ENCODE data around the gene BIN2. TPM values are rescaled to one million over a fixed set of nuclear protein-coding genes. Genes with fewer than 3 reads are reported as not detected.
"Not testable (repeated sequence)": the region's sequence is repeated elsewhere in the genome, so short reads cannot be mapped to it uniquely, and the experiment has no call there.

Gene BIN2
- total and polyA plus RNA-seq, 5 donors from 2014 or later, result 204 to 273 (median 236) TPM

- DNase-seq, result peak in 1 of 3 donors; percentile 53
- no peak for ATAC-seq (ENCODE audit: low read depth in 2 of 2)
- H3K36me3 Mint-ChIP-seq, result peaks cover 49% of the 10 kb centered on the region
Measured at GRCh38 chr12:51320695-51321320, 3.2 kb downstream of the BIN2 start.

GRCh38 chr12:51320311-51320694, 3.7 kb downstream of the BIN2 start:
- Histone ChIP-seq H3K36me3 (ENCODE audit: control insufficient read depth, insufficient read depth, low read length) (peaks cover 20% of the 10 kb centered on the region), H3K9me3 (ENCODE audit: control insufficient read depth in 2 of 2, low read length in 2 of 2) (no peaks in the 10 kb centered on the region), H3K4me3 (ENCODE audit: low read depth, low read length) (peak overlapping the region; percentile 99), H3K27ac (ENCODE audit: insufficient read depth, low read length, poor library complexity, severe bottlenecking) (peak overlapping the region; percentile 95), H3K27me3 (ENCODE audit: control insufficient read depth, insufficient read depth, low read length) (no peaks in the 10 kb centered on the region), H3K4me1 (ENCODE audit: control insufficient read depth, insufficient read depth, low read length, poor library complexity, severe bottlenecking) (peaks cover 97% of the 10 kb centered on the region)
- Mint-ChIP-seq H3K4me1 (peaks cover 15 to 88% (median 63%) of the 10 kb centered on the region in 4 donors), H3K4me3 (peak overlapping the region; percentile 98 to 100 (median 99)), H3K27me3 (no peaks in the 10 kb centered on the region), H3K27ac (peak overlapping the region; percentile 88 to 100 (median 89)), H3K36me3 (peaks cover 51% of the 10 kb centered on the region), H3K9me3 (no peaks in the 10 kb centered on the region)
- DNase-seq, result no peak
- no peak for ATAC-seq (ENCODE audit: low read depth in 2 of 2)

More at GRCh38 chr12:51320695-51321320, 3.2 kb downstream of the BIN2 start:
- no peaks in the 10 kb centered on the region for H3K27me3 Mint-ChIP-seq
- peaks cover 0 to 1% (median 0%) of the 10 kb centered on the region in 7 donors for H3K9me3 Mint-ChIP-seq
- peaks cover 15% of the 10 kb centered on the region for H3K36me3 ChIP-seq (ENCODE audit: control insufficient read depth, insufficient read depth, low read length)
- H3K27ac ChIP-seq (ENCODE audit: insufficient read depth, low read length, poor library complexity, severe bottlenecking), result peak overlapping the region; percentile 95
- H3K27me3 ChIP-seq (ENCODE audit: control insufficient read depth, insufficient read depth, low read length), result no peaks in the 10 kb centered on the region
- H3K4me1 ChIP-seq (ENCODE audit: control insufficient read depth, insufficient read depth, low read length, poor library complexity, severe bottlenecking), result peaks cover 97% of the 10 kb centered on the region
- peak overlapping the region; percentile 99 for H3K4me3 ChIP-seq (ENCODE audit: low read depth, low read length)
- peaks cover 12 to 89% (median 60%) of the 10 kb centered on the region in 4 donors for H3K4me1 Mint-ChIP-seq
- peak overlapping the region; percentile 98 to 100 (median 99) for H3K4me3 Mint-ChIP-seq
- H3K27ac Mint-ChIP-seq, result peak overlapping the region; percentile 88 to 100 (median 89)
- no peaks in the 10 kb centered on the region for H3K9me3 ChIP-seq (ENCODE audit: control insufficient read depth in 2 of 2, low read length in 2 of 2)

GRCh38 chr12:51318846-51319599, 5.0 kb downstream of the BIN2 start:
- Histone ChIP-seq H3K4me1 (ENCODE audit: control insufficient read depth, insufficient read depth, low read length, poor library complexity, severe bottlenecking) (peaks cover 86% of the 10 kb centered on the region), H3K36me3 (ENCODE audit: control insufficient read depth, insufficient read depth, low read length) (peaks cover 25% of the 10 kb centered on the region), H3K27ac (ENCODE audit: insufficient read depth, low read length, poor library complexity, severe bottlenecking) (peak overlapping the region; percentile 95), H3K27me3 (ENCODE audit: control insufficient read depth, insufficient read depth, low read length) (no peaks in the 10 kb centered on the region), H3K9me3 (ENCODE audit: control insufficient read depth in 2 of 2, low read length in 2 of 2) (no peaks in the 10 kb centered on the region), H3K4me3 (ENCODE audit: low read depth, low read length) (peak overlapping the region; percentile 99)
- Mint-ChIP-seq H3K27ac (peak overlapping the region; percentile 88 to 100 (median 89)), H3K4me1 (peaks cover 15 to 87% (median 58%) of the 10 kb centered on the region in 4 donors), H3K27me3 (no peaks in the 10 kb centered on the region), H3K4me3 (peak overlapping the region; percentile 98 to 100 (median 99)), H3K36me3 (peaks cover 51% of the 10 kb centered on the region), H3K9me3 (no peaks in the 10 kb centered on the region)
- peak; percentile 13 to 93 (median 70) for DNase-seq
- ATAC-seq (ENCODE audit: low read depth in 2 of 2), result peak; percentile 90 to 91

- not testable (repeated sequence) for H3K27me3 Mint-ChIP-seq; DNase-seq; ATAC-seq (ENCODE audit: low read depth in 2 of 2); H3K9me3 Mint-ChIP-seq; H3K27me3 ChIP-seq (ENCODE audit: control insufficient read depth, insufficient read depth, low read length); H3K9me3 ChIP-seq (ENCODE audit: control insufficient read depth in 2 of 2, low read length in 2 of 2)
- Histone ChIP-seq H3K36me3 (ENCODE audit: control insufficient read depth, insufficient read depth, low read length) (peaks cover 30% of the 10 kb centered on the region), H3K4me1 (ENCODE audit: control insufficient read depth, insufficient read depth, low read length, poor library complexity, severe bottlenecking) (peaks cover 86% of the 10 kb centered on the region), H3K4me3 (ENCODE audit: low read depth, low read length) (peak overlapping the region; percentile 99), H3K27ac (ENCODE audit: insufficient read depth, low read length, poor library complexity, severe bottlenecking) (peak overlapping the region; percentile 95)
- Mint-ChIP-seq H3K4me1 (peaks cover 15 to 88% (median 56%) of the 10 kb centered on the region in 4 donors), H3K4me3 (peak overlapping the region; percentile 98 to 100 (median 99)), H3K27ac (peak overlapping the region; percentile 88 to 100 (median 94)), H3K36me3 (peaks cover 50% of the 10 kb centered on the region)
Measured at GRCh38 chr12:51318057-51318806, 5.7 kb downstream of the BIN2 start.

GRCh38 chr12:51311389-51311788, 12.6 kb downstream of the BIN2 start:
- H3K36me3 Mint-ChIP-seq, result peaks cover 45% of the 10 kb centered on the region
- H3K27ac Mint-ChIP-seq, result peak overlapping the region; percentile 51 to 94 (median 68)

GRCh38 chr12:51307655-51308593, 16.1 kb downstream of the BIN2 start:
- Mint-ChIP-seq H3K4me1 (peaks cover 21 to 82% (median 58%) of the 10 kb centered on the region in 4 donors), H3K9me3 (no peaks in the 10 kb centered on the region), H3K27ac (peak overlapping the region; percentile 77 to 96 (median 79)), H3K36me3 (peaks cover 52% of the 10 kb centered on the region), H3K4me3 (peak overlapping the region in 2 of 4 donors; percentile 36 to 49), H3K27me3 (no peaks in the 10 kb centered on the region)
- Histone ChIP-seq H3K4me1 (ENCODE audit: control insufficient read depth, insufficient read depth, low read length, poor library complexity, severe bottlenecking) (peaks cover 36% of the 10 kb centered on the region), H3K27me3 (ENCODE audit: control insufficient read depth, insufficient read depth, low read length) (no peaks in the 10 kb centered on the region), H3K36me3 (ENCODE audit: control insufficient read depth, insufficient read depth, low read length) (peaks cover 81% of the 10 kb centered on the region), H3K9me3 (ENCODE audit: control insufficient read depth in 2 of 2, low read length in 2 of 2) (no peaks in the 10 kb centered on the region), H3K27ac (ENCODE audit: insufficient read depth, low read length, poor library complexity, severe bottlenecking) (peak overlapping the region; percentile 44), H3K4me3 (ENCODE audit: low read depth, low read length) (peak overlapping the region; percentile 9)
- DNase-seq (no peak), ATAC-seq (ENCODE audit: low read depth in 2 of 2) (peak in 1 of 2 donors; percentile 34)

More at GRCh38 chr12:51311389-51311788, 12.6 kb downstream of the BIN2 start:
- no peak overlapping the region for H3K4me3 Mint-ChIP-seq
- Histone ChIP-seq H3K9me3 (ENCODE audit: control insufficient read depth in 2 of 2, low read length in 2 of 2) (no peaks in the 10 kb centered on the region), H3K27ac (ENCODE audit: insufficient read depth, low read length, poor library complexity, severe bottlenecking) (no peak overlapping the region), H3K36me3 (ENCODE audit: control insufficient read depth, insufficient read depth, low read length) (peaks cover 76% of the 10 kb centered on the region), H3K27me3 (ENCODE audit: control insufficient read depth, insufficient read depth, low read length) (no peaks in the 10 kb centered on the region), H3K4me3 (ENCODE audit: low read depth, low read length) (no peak overlapping the region), H3K4me1 (ENCODE audit: control insufficient read depth, insufficient read depth, low read length, poor library complexity, severe bottlenecking) (peaks cover 56% of the 10 kb centered on the region)
- H3K27me3 Mint-ChIP-seq, result no peaks in the 10 kb centered on the region
- no peaks in the 10 kb centered on the region for H3K9me3 Mint-ChIP-seq
- ATAC-seq (ENCODE audit: low read depth in 2 of 2) (no peak), DNase-seq (no peak)
- peaks cover 27 to 87% (median 54%) of the 10 kb centered on the region in 4 donors for H3K4me1 Mint-ChIP-seq
